Stimulated activated naive B cell treated with anti-CD40 and anti-IgM and Interleukin-4, amounts not matched to agents 10 μg/mL and 1 μg/mL and 100 μg/mL, for 72 hours (primary cell): ENCODE results near the gene NUFIP2.
"Not testable (repeated sequence)": the region's sequence is repeated elsewhere in the genome, so short reads cannot be mapped to it uniquely, and the experiment has no call there.

Experiments used
- ATAC-seq, 2 donors: fragments of 150-1000 bp; cut with Tn5 transposase; replicated peaks; 2 replicates each; pipeline ENCODE4 v1.10.0; 2021; ENCODE audit warnings: moderate library complexity in 1 of 2
- DNase-seq: peaks from one replicate; pipeline ENCODE4 v3.0.0; 2021
- H3K27ac Mint-ChIP-seq: one replicate; pipeline ENCODE4 v1.8.0; 2022; ENCODE audit warnings: mild to moderate bottlenecking, mixed read lengths
- H3K27me3 Mint-ChIP-seq, 2 donors: one replicate each; pipeline ENCODE4 v1.8.0; 2022; ENCODE audit warnings: mixed read lengths in 2 of 2
- H3K36me3 Mint-ChIP-seq, 2 donors: one replicate each; pipeline ENCODE4 v1.8.0; 2022; ENCODE audit warnings: mixed read lengths in 2 of 2, mild to moderate bottlenecking in 1 of 2
- H3K4me1 Mint-ChIP-seq, 2 donors: one replicate each; pipeline ENCODE4 v1.8.0; 2022; ENCODE audit warnings: mixed read lengths in 2 of 2, mild to moderate bottlenecking in 1 of 2
- H3K4me3 Mint-ChIP-seq, 2 donors: one replicate each; pipeline ENCODE4 v1.8.0; 2022; ENCODE audit warnings: mild to moderate bottlenecking in 2 of 2, mixed read lengths in 2 of 2, moderate library complexity in 1 of 2
- H3K9me3 Mint-ChIP-seq, 2 donors: one replicate each; pipeline ENCODE4 v1.8.0; 2022; ENCODE audit warnings: mixed read lengths in 2 of 2, mild to moderate bottlenecking in 1 of 2

NUFIP2 gene

DNA sequence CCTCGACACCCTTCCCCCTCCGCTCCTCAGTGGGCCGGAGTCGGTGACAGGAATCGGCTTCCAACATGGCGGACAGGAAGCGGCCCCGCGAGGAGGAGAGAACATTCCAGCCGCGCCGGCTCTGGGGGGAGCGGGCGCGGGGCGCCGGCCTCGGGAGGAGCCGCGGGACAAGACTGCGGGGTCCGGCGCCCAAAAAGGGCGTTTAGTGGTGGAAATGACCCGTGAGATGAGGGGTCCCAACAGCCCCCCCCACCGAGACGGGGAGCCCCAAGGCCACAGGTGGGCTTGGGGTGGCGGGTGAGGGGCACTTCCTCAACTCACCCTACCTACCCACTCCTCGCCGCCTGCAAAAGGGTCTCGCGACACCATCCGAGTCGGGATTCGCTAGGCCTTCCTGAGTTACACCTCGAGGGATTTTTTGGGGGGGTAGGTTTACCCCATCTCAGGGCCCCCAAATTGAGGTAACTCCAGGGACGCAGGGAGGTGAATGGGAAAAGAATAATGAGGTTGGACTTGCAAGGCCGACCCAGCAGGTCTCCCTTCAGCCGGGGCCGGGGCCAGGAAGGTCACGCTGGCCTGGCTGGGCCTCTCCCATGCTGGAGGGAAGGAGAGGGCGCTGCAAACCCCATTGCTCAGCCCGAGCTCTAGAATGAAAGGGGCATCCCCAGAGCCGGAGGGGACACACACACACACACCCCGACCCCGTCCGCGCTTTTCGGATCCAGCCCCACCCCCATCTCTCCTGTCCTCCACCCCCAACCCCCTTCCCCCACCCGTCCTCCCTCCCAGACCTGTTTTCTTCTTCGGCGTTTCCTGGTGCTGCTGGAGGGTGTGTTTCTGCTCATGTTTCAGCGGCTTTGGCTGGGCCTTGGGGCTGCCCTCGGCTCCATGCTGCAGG lies 707 bp downstream of the NUFIP2 start:
- H3K4me3 Mint-ChIP-seq, result peak overlapping the region; percentile 99
- no peaks in the 10 kb centered on the region for H3K27me3 Mint-ChIP-seq
- H3K9me3 Mint-ChIP-seq, result no peaks in the 10 kb centered on the region
- DNase-seq, result peak; percentile 57
- ATAC-seq, result peak; percentile 42 to 47
- H3K4me1 Mint-ChIP-seq, result peaks cover 10 to 29% of the 10 kb centered on the region in 2 donors
- H3K36me3 Mint-ChIP-seq, result peaks cover 16% of the 10 kb centered on the region in 2 donors
- peak overlapping the region; percentile 99 for H3K27ac Mint-ChIP-seq

DNA sequence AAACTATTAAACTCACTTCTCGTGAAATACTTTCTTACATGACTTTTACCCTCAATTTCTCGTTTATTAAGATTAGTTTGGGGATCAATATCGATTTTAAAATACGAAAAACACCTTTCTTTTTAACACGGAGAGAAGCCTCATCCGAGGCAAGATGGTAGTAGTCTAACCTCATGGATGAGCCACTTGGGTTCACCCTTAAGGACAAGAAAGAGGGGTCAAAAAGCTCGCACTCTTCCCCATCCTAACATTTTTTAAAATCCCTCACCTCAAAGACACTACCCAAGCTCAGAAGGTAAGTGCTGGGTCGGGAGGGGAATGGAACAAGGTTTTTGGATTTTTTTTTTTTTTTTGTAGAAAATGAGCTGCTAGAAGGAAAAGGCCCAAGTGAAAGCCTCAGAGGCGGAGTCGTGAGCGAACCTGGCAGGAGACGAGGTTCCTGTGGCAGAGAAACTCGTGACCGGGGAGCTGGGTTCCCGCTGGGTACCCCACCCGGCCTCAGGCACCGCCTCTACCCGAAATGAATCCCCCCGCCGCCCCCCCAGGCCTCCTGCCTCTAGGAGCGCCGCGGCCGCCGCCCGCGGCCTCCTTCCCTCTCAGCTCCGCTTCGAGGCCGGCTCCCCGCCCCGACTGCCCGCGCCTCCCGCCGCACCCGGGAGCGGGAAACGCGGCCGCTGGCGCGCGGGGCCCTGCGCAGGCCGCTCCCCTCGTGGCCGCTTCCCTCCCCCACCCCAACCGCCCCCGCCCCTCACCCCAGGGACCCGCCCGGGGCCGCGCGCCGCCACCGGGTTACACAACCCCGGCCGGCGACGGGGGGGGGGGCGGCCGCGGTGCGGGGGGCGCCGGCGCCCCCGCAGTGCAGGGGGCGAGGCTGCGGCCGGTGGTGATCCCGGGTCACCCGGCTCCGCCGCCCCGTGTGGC lies 1.6 kb downstream of the NUFIP2 start:
- peak overlapping the region; percentile 99 for H3K4me3 Mint-ChIP-seq
- peaks cover 12 to 38% of the 10 kb centered on the region in 2 donors for H3K4me1 Mint-ChIP-seq
- DNase-seq, result peak; percentile 27
- H3K36me3 Mint-ChIP-seq, result peaks cover 20 to 22% of the 10 kb centered on the region in 2 donors
- H3K9me3 Mint-ChIP-seq, result no peaks in the 10 kb centered on the region
- ATAC-seq, result peak in 1 of 2 donors; percentile 1
- H3K27ac Mint-ChIP-seq, result peak overlapping the region; percentile 99
- no peaks in the 10 kb centered on the region for H3K27me3 Mint-ChIP-seq

DNA sequence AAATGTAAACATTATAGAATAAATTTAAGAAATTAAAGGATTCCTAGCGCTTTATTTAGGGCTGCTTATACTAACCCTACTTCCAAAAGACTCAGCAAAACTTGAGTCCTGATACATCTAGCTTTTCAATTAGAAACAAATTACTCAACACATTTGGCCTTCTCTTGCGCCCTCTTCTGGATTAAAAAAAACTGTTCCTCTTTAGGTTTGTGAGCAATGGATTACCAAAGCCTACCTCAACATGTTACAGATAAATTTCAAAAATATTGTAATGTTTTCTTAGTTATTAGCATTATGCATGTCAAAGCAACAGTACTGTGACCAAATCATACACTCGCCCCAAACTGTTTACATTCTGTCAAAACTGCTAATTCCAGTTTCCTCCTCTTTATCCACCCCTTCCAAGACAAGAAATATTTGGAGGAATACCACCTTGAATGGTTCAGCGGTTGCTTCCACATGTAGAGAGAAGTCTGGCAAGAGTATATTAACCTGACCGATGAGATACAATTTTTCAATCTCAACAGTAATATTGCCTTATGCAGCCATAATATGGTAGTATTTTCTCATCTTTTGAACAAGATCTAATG lies 2.7 kb downstream of the NUFIP2 start:
- Mint-ChIP-seq H3K9me3 (no peaks in the 10 kb centered on the region), H3K36me3 (peaks cover 29 to 33% of the 10 kb centered on the region in 2 donors), H3K27ac (peak overlapping the region; percentile 56), H3K27me3 (no peaks in the 10 kb centered on the region), H3K4me3 (peak overlapping the region; percentile 78 to 83), H3K4me1 (peaks cover 19 to 49% of the 10 kb centered on the region in 2 donors)
- peak; percentile 18 for DNase-seq
- ATAC-seq, result no peak

DNA sequence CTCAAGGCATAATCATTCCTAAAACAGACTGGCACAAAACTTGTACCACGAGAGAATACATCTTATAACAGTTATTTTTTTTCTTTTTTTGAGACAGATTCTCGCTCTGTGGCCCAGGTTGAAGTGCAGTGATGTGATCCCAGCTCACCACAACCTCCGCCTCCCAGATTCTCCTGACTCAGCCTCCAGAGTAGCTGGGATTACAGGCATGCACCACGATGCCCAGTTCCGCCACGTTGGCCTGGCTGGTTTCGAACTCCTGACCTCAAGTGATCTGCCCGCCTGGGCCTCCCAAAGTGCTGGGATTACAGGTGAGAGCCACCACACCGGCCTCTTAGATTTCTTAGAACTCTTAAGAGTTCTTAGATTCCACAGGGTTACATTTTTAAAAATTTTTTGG lies 4.1 kb downstream of the NUFIP2 start:
- no peak overlapping the region for H3K4me3 Mint-ChIP-seq
- H3K27ac Mint-ChIP-seq, result no peak overlapping the region
- peaks cover 20 to 53% of the 10 kb centered on the region in 2 donors for H3K4me1 Mint-ChIP-seq
- DNase-seq, result no peak
- no peak for ATAC-seq
- no peaks in the 10 kb centered on the region for H3K9me3 Mint-ChIP-seq
- peaks cover 36 to 40% of the 10 kb centered on the region in 2 donors for H3K36me3 Mint-ChIP-seq
- H3K27me3 Mint-ChIP-seq, result no peaks in the 10 kb centered on the region

DNA sequence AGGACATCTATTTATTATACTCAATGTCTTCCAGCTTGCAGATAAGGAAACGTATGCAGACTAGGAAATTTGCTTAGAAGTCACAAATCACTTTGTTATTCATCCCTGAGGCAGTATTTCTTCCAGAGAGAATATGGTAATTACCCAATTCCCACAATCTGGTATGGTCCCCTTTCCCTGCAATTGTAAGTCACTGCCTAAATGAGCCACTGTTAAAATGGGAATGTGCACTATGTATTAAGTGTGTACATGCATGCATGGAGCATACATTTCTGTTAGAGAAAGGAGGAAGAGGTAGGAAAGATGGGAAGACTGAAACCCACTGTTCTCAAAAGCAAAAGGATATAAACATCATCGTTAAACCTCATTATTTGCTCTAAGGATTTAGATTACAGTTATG lies 10.0 kb downstream of the NUFIP2 start:
- Mint-ChIP-seq H3K4me3 (no peak overlapping the region), H3K4me1 (peaks cover 20 to 59% of the 10 kb centered on the region in 2 donors), H3K27me3 (no peaks in the 10 kb centered on the region), H3K9me3 (peaks cover 0 to 1% of the 10 kb centered on the region in 2 donors), H3K36me3 (peaks cover 60 to 74% of the 10 kb centered on the region in 2 donors), H3K27ac (no peak overlapping the region)
- DNase-seq (no peak), ATAC-seq (no peak)

DNA sequence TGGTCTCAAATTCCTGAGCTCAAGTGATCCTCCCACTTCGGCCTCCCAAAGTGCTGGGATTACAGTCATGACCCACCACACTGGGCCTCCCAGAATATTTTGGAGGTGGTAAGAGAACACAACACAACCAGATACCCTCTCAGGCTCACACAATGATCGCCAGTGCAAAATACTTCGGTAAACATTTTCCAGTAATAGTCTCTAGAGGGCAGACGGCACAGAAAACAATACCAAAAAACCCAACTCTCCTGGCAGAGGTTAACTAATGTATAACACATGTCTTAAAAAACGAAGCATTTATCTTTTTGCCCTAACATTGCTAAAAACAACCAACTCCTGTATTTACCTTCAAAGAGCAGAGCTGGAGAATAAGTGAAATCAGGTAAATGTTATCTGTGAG lies 10.5 kb downstream of the NUFIP2 start:
- Mint-ChIP-seq H3K9me3 (peaks cover 0 to 1% of the 10 kb centered on the region in 2 donors), H3K4me1 (peaks cover 20 to 59% of the 10 kb centered on the region in 2 donors), H3K27ac (no peak overlapping the region), H3K36me3 (peaks cover 62 to 76% of the 10 kb centered on the region in 2 donors), H3K27me3 (no peaks in the 10 kb centered on the region), H3K4me3 (peak overlapping the region in 1 of 2 donors; percentile 35)
- no peak for ATAC-seq
- no peak for DNase-seq

DNA sequence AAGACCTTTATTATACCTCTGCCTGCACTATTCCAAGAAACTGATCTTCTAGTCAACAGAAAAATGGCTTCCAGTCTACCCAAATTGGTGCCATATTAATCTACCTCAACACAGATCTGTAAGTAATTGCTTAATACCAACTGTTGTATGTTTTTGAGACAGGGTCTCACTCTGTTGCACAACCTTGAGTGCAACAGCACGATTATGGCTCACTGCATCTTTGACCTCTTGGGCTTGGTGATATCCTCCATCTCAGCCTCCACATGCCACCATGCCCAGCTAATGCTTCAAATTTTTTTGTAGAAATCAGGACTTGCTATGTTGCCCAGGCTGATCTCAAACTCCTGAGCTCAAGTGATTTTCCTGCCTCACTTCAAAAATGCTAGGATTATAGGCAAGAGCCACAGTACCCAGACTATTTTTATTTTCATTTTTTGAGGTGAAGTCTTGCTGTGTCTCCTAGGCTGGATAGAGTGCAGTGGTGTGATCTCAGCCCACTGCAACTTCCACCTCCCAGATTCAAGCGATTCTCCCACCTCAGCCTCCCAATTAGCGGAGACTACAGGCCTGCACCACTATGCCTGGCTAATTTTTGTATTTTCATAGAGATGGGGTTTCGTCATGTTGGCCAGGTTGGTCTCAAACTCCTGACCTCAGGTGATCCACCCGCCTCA lies 14.4 kb downstream of the NUFIP2 start:
- ATAC-seq, result no peak
- H3K27me3 Mint-ChIP-seq, result no peaks in the 10 kb centered on the region
- peaks cover 0 to 1% of the 10 kb centered on the region in 2 donors for H3K9me3 Mint-ChIP-seq
- H3K4me1 Mint-ChIP-seq, result peaks cover 19 to 55% of the 10 kb centered on the region in 2 donors
- peaks cover 68 to 77% of the 10 kb centered on the region in 2 donors for H3K36me3 Mint-ChIP-seq
- H3K4me3 Mint-ChIP-seq, result peak overlapping the region; percentile 17 to 39
- H3K27ac Mint-ChIP-seq, result peak overlapping the region; percentile 42
- DNase-seq, result no peak

DNA sequence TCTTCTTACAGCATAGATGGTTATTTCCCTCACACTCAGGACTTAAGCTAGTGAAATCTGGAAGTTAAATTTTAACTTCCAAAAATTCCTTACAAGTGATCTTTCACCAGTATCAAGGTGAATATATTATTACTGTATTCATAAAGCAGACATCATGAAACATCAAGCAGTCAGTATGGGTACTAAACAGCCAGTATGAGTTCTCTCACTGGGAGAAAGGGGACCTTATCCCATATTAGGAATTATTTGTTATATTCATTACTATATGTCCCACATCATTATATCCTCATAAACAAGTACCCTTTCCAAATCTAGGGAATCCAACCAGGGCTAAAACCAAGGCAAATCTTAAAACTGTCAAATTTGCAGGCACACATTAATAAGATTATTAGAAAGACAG lies 15.3 kb downstream of the NUFIP2 start:
- Mint-ChIP-seq H3K4me1 (peaks cover 19 to 57% of the 10 kb centered on the region in 2 donors), H3K27ac (no peak overlapping the region), H3K36me3 (peaks cover 66 to 80% of the 10 kb centered on the region in 2 donors), H3K9me3 (peaks cover 0 to 1% of the 10 kb centered on the region in 2 donors), H3K4me3 (no peak overlapping the region), H3K27me3 (no peaks in the 10 kb centered on the region)
- DNase-seq (no peak), ATAC-seq (no peak)

DNA sequence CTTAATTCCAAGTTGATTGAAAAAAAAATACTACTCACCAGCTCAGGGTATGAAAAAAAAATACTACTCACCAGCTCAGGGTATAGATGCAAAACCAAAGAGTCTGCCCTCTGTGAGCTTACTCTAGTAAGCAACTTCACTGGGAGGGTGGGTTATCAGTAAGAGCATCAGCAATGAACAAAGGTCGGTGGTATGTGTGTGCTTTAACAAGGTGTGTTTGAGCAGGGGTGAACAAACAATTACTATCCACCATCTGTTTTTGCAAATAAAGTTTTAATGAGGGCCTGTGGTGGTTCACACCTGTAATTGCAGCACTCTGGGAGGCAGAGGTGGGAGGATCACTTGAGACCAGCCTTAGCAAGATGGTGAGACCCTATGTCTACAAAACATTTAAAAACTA lies 20.0 kb downstream of the NUFIP2 start:
- Mint-ChIP-seq H3K36me3 (peaks cover 49 to 61% of the 10 kb centered on the region in 2 donors), H3K4me1 (peaks cover 17 to 47% of the 10 kb centered on the region in 2 donors), H3K27ac (no peak overlapping the region), H3K4me3 (no peak overlapping the region), H3K27me3 (no peaks in the 10 kb centered on the region), H3K9me3 (no peaks in the 10 kb centered on the region)
- DNase-seq, result no peak
- no peak for ATAC-seq

DNA sequence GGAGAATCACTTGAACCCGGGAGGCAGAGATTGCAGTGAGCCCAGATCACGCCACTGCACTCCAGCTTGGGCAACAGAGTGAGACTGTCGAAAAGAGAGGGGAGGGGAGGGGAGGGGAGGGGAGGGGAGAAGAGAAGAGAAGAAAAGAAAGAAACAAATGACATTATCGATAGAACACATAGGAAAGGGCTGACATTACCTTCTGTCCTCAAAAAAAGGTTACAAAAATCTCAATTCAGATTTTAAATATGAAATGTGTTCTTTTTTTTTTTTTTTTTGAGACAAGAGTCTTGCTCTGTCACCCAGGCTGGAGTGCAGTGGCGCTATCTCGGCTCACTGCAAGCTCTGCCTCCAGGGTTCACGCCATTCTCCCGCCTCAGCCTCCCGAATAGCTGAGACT lies 22.0 kb downstream of the NUFIP2 start:
- peaks cover 42 to 54% of the 10 kb centered on the region in 2 donors for H3K36me3 Mint-ChIP-seq
- not testable (repeated sequence) for H3K27ac Mint-ChIP-seq, DNase-seq, H3K9me3 Mint-ChIP-seq, H3K27me3 Mint-ChIP-seq, ATAC-seq, H3K4me3 Mint-ChIP-seq
- H3K4me1 Mint-ChIP-seq, result peaks cover 13 to 38% of the 10 kb centered on the region in 2 donors

DNA sequence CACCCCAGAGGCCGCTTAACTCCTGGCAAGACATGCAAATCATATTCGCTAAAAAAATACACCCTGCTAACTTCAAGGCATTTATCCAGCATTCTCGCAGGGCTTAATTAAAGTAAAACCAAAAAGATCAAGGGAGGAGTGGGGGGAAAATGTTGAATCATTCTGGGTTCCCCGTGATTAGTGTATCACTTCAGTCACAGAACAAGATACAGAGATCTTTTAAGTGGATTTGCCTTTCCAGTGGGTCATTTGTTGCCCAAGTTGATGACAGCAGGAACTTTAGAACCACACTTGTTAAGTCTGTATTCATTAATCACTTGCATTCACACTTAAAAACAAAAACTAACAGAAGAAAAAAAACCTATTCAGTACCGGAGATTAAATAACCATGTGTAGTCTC lies 30.0 kb downstream of the NUFIP2 start:
- no peak for DNase-seq
- peaks cover 24 to 47% of the 10 kb centered on the region in 2 donors for H3K36me3 Mint-ChIP-seq
- no peaks in the 10 kb centered on the region for H3K9me3 Mint-ChIP-seq
- H3K27me3 Mint-ChIP-seq, result no peaks in the 10 kb centered on the region
- H3K4me3 Mint-ChIP-seq, result no peak overlapping the region
- no peak for ATAC-seq
- no peak overlapping the region for H3K27ac Mint-ChIP-seq
- H3K4me1 Mint-ChIP-seq, result peaks cover 0 to 4% of the 10 kb centered on the region in 2 donors

DNA sequence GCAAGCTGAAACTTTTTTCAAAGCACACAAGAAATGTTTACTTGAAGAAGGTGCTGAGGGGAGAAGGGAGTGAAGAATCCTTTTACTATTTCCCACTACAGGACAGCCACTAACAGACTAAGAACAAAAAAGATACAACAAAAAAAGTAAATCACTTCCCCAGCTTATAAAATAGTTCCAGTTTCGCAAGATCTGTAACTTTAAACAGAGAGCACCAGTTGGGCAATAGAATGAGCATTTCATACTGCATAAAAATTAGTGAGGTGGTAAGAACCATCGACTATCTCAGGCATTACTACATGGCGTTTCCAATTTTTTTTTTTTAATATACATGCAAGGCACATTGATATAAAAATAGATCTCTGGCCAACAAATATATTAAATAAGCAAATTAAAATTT lies 36.2 kb downstream of the NUFIP2 start:
- ATAC-seq, result no peak
- DNase-seq, result no peak
- H3K4me3 Mint-ChIP-seq, result no peak overlapping the region
- H3K27ac Mint-ChIP-seq, result peak overlapping the region; percentile 14
- no peaks in the 10 kb centered on the region for H3K27me3 Mint-ChIP-seq
- peaks cover 9 to 21% of the 10 kb centered on the region in 2 donors for H3K36me3 Mint-ChIP-seq
- H3K9me3 Mint-ChIP-seq, result no peaks in the 10 kb centered on the region
- peaks cover 3 to 9% of the 10 kb centered on the region in 2 donors for H3K4me1 Mint-ChIP-seq

DNA sequence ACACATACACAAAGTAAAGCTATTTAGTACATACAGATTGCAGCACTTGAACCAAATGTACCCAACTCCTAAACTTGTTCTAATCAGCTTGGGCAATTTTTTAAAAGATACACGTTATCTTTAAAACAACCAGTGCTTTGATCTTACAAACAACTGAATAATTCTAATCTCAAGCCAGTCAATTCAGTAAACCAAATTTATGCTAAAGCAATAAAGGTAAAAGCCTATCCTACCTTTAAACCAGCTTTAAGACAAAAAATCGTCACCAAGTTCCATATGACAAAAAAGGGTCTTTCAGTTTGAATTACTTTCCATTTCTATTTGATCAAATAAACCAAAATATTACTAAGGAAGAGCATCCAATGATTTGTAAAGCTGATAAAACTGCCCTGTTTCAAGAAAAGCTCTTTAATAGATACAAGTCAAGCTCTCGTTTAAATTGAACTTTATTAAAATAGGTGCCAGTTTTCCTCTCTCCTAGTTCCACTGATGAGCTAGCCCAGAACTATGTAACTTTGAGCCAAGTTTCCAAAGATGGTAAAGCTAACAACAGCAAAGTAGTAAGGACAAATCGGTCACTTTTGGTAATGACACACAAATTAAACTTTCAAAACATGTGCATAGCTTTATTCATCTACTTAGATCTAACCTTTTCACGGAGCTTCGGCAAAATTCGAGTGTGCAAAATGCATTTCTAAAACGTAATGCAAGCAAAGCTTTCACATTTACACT lies 37.0 kb downstream of the NUFIP2 start:
- H3K27ac Mint-ChIP-seq, result no peak overlapping the region
- ATAC-seq (no peak), DNase-seq (no peak)
- no peak overlapping the region for H3K4me3 Mint-ChIP-seq
- H3K9me3 Mint-ChIP-seq, result no peaks in the 10 kb centered on the region
- peaks cover 5 to 13% of the 10 kb centered on the region in 2 donors for H3K4me1 Mint-ChIP-seq
- H3K36me3 Mint-ChIP-seq, result peaks cover 9 to 21% of the 10 kb centered on the region in 2 donors
- H3K27me3 Mint-ChIP-seq, result no peaks in the 10 kb centered on the region
